HG02938 (cell line): ENCODE measurements around the gene ABR.

ENCODE experiments used
- ATAC-seq: cut with Tn5 transposase; IDR thresholded peaks from one replicate; pipeline ENCODE4 v1.9.1; 2021; ENCODE audit warnings: mild to moderate bottlenecking, moderate library complexity; ENCODE audit not compliant: unreplicated experiment

Gene ABR

DNA sequence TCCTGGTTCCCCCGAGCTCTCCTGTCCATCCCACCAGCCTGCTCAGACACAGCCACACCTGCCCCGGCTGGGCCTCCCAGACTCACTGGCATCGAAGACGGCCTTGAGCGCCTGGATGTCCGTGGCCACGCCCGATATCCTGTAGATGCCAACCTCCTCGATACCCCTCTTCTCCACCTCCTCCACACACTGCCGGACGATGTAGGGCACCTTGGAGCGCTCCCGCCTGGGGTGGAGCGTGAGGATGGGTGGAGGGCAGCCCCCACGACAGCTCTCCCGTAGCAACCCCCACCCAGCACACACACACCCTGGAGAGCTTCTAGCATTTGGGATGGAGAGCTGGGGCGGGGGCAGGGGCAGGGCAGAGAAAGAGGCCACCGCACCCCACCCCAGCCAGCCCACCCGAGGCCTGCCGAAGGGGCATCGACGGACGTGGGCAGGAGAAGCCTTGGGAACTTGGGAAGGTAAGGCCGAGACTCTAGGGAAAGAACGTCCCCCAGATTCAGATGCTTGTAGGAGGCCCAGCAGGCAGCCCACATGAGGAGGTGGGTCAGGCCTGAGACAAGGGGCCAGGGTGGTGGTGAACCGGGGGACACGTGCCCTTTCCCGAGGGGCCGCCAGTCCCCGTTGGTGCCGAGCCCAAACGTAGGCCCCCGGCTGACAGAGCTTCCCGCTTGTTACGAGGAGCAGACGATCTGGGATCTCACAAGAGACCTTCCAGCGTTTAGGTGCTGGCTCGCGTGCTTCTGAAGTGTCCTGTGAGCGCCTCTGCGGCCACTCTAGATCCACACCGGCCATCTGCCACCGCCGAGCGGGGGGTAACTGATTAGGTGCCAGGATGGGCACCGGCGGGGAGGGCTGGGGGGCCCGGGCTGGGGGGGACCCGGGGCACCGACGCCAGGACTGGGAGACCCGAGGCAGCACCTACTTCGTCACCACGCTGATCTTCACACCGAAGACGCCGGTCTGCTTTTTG is 167.7 kb downstream of the ABR start:
- no peak for ATAC-seq

GRCh38 chr17:1011138-1011537 is 168.6 kb downstream of the ABR start:
- no peak for ATAC-seq

GRCh38 chr17:1010586-1010985 is 169.2 kb downstream of the ABR start:
- ATAC-seq: no peak

GRCh38 chr17:1010086-1010450 is 169.7 kb downstream of the ABR start:
- no peak for ATAC-seq

- ATAC-seq: no peak
These were observed 170.3 kb downstream of the ABR start for GRCh38 chr17:1009229-1010085.

DNA sequence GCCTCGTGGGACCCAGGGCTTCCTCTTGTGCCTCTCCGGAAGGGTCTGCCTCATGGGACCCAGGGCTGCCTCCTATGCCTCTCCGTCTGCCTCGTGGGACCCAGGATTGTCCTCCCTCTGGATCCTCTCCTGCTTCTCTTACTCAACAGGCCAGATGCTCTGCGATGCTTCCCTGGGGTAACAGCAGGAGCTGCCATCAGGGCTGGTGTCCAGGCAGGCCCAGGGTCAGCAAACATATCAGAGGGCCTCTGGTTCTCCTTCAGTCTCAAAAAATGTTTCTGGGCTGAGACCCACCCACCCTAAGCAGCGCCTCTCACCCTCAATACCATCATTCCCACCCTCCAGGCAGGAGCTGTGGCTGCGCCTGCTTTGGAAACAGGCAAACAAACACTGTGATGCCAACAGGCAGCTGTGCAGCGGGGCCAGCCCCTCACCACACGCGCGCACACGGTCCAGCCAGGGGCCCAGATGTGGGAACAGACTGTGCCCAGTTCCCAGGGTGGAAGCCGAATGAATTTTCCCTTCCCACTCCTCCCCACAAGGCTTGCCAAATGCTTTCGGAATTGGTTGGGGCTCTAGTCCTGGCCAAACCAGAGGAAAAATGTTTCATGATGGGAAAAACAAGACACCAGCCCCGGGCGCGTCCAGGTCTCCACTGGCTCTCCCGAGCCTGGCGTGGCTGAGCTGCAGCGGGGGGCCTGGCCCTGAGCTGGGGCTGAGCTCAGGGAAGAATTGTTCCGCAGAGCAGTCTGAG is 171.6 kb downstream of the ABR start:
- no peak for ATAC-seq

DNA sequence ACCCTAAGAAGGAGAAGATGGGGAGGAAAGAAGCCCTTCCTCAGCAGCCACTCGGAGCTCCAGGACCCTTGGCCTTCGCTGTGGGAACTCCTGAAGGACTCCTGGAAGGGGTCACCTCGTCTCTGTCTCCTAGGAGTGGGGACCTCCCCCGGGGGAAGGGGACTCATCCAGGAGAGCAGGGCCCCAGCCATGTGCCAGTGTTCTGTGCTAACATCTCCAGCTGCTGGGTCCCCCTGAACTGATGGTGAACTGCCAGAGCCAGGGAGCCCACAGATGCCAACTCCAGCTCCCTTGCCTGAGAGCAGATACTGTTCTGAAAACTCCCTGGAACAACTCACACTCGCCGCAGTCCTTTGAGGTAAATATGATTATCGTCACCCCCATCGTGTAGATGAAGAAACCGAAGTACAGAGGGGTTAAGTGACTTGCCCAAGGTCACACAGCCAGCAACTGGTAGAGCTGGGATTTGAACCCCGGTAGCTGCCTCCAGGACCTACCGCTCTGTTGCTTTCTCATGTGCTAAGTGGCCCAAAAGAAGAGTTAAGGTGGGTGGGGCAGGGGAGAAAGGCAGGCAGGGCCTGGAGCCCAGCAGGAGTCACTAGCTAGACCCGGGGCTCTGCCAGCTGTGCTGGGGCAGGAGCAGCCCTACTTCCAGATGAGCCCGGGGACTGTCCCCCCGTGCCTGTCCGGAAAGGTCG is 172.3 kb downstream of the ABR start:
- no peak for ATAC-seq

DNA sequence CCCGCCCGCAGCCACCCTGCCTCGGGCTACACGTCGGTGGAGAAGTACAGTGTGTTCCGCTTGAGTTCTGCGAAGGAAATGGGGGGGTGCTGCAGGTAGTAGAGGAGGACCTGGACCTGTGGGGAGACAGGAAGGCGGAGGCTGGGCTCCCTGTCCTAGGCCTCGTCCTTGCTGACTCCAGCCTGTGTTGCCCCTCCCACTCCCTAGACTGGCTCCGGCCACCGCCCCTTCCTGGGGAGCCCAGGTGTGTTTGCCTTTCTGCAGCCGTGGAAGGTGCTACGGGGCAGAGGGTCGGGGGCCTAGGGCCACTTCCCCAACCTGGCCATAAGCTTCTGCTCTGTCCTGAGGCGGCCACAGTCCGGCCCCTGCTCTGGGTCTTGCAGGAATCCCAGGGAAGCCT is 173.7 kb downstream of the ABR start:
- ATAC-seq: no peak

- no peak for ATAC-seq
These were observed 174.3 kb downstream of the ABR start for GRCh38 chr17:1005361-1005946.

DNA sequence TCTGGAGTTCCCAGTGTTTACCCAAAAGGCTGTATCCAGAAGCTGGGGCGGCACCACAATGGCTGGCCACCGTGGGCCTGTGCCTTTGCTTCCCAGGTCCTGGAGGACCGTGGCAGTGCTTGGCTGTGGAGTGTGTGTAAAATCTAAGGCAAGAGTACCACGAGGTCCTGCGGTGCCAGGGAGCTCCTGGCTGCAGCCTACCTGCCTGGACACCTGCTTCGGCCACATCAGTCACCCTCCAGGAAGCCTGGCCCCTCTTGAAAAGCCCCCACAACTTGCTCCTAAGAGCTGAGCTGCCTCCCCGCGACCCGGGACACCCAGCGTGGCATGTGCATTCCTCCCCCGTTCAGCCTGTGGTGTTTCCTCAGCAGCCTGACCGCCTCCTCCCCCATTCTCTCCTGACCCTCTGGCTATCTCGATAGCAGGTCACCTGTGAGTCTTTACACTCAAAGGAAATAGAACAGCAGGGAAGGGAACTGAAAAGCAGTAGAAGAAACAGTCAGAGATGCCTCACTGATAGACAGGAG is 174.9 kb downstream of the ABR start:
- ATAC-seq: no peak

DNA sequence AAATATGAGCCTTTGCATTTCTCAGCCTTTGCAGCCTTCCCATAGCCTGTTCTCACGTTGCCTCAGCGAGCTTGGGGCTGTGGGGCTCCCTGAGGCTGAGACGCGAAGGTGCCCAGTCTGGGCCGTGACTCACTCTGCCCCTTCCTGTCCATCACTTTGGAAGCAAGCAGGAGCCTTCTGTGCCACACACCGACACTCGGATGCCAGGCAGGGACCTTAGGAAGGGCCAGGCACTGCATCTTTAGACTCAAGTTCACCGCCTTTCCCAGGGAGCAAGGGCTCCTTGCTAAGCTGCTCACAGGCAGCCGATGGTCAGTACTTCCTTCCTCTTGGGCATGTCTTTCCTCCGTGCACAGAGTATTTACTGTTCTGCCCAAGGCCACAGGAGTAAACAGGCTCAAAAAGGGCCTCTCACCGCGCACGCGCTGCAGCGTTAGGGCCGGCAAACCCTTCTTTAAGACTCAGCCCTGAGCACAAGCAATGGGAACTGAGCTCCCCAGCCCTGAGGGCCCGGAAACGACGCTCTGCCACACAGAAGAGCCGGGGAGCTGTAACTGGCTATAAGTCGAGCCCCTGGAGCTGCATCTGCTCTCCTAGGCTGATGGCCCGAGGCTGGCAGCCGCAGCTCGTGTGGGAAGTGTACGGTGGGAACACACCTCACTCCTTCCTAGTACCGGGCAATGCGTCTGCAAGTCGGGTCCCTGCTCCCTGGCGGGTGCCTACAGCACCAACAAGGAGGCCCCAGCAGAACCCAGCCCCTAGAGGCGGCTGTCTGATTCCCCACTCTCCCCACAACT is 175.6 kb downstream of the ABR start:
- ATAC-seq: no peak

GRCh38 chr17:1003633-1003971 is 176.2 kb downstream of the ABR start:
- ATAC-seq: no peak

GRCh38 chr17:1002771-1003555 is 176.8 kb downstream of the ABR start:
- ATAC-seq: no peak

DNA sequence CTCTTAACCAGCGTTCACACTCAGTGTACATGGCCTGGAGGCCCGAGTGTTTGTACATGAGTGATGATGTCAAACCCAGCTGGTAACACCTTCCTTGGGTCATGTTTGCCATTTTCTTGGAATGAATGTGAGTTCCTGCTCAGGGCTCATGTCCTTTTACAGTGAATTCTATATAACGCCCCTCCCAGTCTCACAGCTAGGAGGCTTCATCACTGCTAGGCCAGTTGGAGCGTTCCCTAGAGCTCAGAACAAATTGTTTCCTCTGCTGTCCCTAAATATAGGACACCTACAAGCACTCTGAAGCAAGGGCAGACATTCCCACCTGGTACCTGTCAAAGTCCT is 177.4 kb downstream of the ABR start:
- ATAC-seq: no peak

DNA sequence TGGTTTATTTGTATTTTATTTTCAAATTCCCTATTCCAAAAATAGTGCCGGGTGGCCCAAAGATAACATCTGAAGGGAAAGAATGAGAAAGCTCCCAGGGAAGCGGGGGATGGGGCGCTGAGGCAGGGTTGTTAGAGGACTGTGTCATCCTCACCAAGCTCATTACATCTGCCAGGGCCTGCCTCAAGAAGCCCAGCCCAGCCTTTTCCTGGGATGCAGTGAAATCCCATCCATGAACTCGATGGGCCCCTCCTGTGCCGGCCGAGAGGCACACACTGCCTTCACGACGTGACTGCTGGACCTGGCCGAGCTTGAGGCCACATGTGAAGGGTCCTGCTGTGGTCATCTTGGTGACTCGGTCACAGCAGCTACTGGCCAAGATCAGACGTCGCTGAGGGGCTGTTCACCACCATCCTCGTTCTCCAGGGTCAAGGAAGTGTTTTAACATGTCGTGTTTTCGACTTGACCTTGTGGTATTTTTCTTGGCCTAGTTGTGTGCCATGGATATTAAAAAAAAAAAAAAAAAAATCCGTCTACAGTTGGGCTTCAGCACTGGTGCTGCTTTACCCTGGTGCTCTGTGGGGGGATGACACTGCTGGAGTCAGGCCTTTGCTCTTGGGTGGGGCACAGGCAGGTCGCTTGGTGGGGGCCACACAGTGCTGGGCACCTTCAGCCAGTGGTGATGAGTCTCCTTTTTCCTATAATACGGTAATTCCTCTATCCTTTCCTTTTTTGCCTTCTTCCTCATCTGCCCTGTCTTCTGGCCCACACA is 178.0 kb downstream of the ABR start:
- no peak for ATAC-seq

DNA sequence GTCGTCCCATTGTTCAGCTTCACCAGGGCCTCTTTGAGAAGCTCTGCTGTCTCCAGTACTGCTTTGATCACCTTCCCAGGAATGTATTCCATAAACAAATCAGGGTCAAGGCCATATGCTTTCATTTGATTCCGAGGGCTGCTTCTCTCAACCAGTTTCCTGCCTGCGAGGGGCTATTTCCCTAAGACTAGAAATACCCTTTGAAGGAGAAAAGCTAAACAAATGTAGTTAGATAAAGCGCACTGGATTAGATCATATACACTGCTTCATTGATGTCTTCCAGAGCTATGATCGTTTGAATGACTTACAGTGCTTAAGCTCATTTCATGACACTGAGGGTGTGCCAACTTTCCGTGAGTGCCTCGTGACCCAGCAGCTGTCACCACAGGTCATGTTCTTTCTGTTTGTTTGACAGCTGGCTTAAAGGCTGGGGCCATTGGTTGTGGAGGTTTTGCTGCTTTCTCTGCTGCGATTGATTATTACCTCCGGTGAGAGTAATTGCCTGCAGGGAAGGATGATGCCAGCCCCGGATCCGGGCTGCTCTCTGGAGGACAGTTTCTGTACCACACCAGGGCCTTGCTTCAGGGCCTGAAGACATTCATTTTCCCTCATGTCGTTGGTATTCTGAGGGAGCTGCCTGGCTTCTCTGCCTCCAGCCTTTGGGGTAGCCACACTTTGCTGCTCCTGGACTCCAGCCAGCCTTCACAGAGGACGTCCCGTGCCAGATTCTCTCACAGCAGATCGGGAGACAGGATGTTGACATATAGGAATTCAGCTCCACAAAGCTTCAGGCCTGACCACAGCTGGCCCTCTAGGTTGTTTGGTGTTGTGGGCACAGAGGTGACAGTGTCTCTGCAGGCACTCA is 179.0 kb downstream of the ABR start:
- no peak for ATAC-seq

- ATAC-seq: no peak
These were observed 181.7 kb downstream of the ABR start for GRCh38 chr17:998111-998510.
